ENCODE measurements around the gene TAF11L11. TPM values are rescaled to one million over a fixed set of nuclear protein-coding genes. Genes with fewer than 3 reads are reported as not detected.
"Not testable (repeated sequence)": the region's sequence is repeated elsewhere in the genome, so short reads cannot be mapped to it uniquely, and the experiment has no call there.

TAF11L11 gene
- total RNA-seq, 1 donor from 2014 or later = not detected

DNA sequence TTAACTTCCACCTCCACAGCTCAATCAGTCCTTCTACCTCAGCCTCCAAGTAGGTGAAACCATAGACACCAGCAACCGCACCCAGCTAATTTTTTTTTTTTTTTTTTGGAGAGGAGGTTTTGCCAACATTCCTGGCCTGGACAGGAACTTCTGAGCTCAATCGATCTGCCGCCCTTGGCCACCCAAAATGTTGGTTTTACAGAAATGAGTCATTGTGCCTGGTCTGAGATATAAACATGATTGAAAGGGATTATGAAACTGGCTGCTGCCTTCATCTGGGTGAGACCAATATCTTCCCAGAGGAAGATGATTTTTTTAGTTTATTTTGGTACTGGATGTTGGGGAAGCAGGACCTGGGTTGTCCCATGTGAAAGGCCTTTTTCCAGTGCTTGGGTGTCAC is 15.4 kb downstream of the TAF11L11 start:
- no peaks in the 10 kb centered on the region for H3K27me3 ChIP-seq (ENCODE audit: low read depth)
- H3K36me3 ChIP-seq = no peaks in the 10 kb centered on the region
- H3K9me3 ChIP-seq = no peaks in the 10 kb centered on the region
- no peak overlapping the region for H3K27ac ChIP-seq
- TF ChIP-seq, protein P1, sequence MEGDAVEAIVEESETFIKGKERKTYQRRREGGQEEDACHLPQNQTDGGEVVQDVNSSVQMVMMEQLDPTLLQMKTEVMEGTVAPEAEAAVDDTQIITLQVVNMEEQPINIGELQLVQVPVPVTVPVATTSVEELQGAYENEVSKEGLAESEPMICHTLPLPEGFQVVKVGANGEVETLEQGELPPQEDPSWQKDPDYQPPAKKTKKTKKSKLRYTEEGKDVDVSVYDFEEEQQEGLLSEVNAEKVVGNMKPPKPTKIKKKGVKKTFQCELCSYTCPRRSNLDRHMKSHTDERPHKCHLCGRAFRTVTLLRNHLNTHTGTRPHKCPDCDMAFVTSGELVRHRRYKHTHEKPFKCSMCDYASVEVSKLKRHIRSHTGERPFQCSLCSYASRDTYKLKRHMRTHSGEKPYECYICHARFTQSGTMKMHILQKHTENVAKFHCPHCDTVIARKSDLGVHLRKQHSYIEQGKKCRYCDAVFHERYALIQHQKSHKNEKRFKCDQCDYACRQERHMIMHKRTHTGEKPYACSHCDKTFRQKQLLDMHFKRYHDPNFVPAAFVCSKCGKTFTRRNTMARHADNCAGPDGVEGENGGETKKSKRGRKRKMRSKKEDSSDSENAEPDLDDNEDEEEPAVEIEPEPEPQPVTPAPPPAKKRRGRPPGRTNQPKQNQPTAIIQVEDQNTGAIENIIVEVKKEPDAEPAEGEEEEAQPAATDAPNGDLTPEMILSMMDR (IDR thresholded peaks at IDR 0.05) = no peak
- ATAC-seq = no peak
- intact Hi-C loops (cut with DNase I) = no loop called here
- DNase-seq = no peak
- no peak overlapping the region for H3K4me3 ChIP-seq
- H3K4me1 ChIP-seq = no peaks in the 10 kb centered on the region

GRCh38 chr5:17620627-17621026 is 16.6 kb downstream of the TAF11L11 start:
- Histone ChIP-seq H3K4me3 (no peak overlapping the region), H3K4me1 (no peaks in the 10 kb centered on the region), H3K27me3 (ENCODE audit: low read depth) (no peaks in the 10 kb centered on the region), H3K36me3 (no peaks in the 10 kb centered on the region), H3K27ac (no peak overlapping the region), H3K9me3 (no peaks in the 10 kb centered on the region)
- DNase-seq = no peak
- intact Hi-C loops (cut with DNase I) = no loop called here
- TF ChIP-seq, protein P1 (IDR thresholded peaks at IDR 0.05) = no peak
- ATAC-seq = no peak

- DNase-seq (no peak), ATAC-seq (no peak)
- H3K4me3 ChIP-seq = no peak overlapping the region
- no peaks in the 10 kb centered on the region for H3K36me3 ChIP-seq
- no peak overlapping the region for H3K27ac ChIP-seq
- TF ChIP-seq, protein P1 (IDR thresholded peaks at IDR 0.05) = no peak
- no peaks in the 10 kb centered on the region for H3K9me3 ChIP-seq
- no peaks in the 10 kb centered on the region for H3K4me1 ChIP-seq
- H3K27me3 ChIP-seq (ENCODE audit: low read depth) = no peaks in the 10 kb centered on the region
- intact Hi-C loops (cut with DNase I) = no loop called here
Observed at GRCh38 chr5:17625686-17626085, 21.7 kb downstream of the TAF11L11 start.

DNA sequence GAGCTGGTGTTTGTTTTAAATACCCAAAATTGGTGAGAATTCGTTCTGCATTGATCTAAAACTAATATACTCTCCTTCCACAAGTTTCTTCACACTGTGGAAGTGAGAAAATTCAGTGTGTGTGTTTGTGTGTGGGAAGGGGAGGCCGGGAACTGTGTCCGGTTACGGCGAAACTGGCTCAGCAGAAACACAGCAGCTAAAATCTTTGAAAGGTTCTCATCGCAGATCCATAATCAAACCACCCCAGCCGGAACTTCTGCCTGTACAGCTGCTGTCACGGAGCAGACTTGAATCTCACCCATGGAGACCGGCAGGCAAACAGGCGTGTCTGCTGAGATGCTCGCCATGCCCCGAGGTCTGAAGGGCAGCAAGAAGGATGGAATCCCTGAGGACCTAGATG is 27.8 kb downstream of the TAF11L11 start, which contains the start of gene TAF11L13:
TAF11L13 (plus strand) TSS at position 301 of the 400 bp plus-strand sequence.
- H3K27ac ChIP-seq; DNase-seq; H3K4me1 ChIP-seq; H3K4me3 ChIP-seq; ATAC-seq; H3K9me3 ChIP-seq; intact Hi-C loops (cut with DNase I); H3K36me3 ChIP-seq; H3K27me3 ChIP-seq (ENCODE audit: low read depth): not testable (repeated sequence)

DNA sequence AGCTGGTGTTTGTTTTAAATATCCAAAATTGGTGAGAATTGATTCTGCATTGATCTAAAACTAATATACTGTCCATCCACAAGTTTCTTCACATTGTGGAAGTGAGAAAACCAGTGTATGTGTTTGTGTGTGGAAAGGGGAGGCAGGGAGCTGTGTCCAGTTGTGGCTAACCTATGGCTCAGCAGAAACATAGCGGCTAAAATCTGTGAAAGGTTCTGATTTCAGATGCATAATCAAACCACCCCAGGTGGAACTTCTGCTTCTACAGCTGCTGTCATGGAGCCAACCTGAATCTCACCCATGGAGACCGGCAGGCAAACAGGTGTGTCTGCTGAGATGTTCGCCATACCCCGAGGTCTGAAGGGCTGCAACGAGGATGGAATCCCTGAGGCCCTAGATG is 30.2 kb downstream of the TAF11L11 start, which contains the start of gene TAF11L14:
TAF11L14 (plus strand) TSS at position 301 of the 400 bp plus-strand sequence.
- intact Hi-C loops (cut with DNase I) = no loop called here
- ATAC-seq = no peak
- no peak for DNase-seq

GRCh38 chr5:17649232-17649631 is 45.2 kb downstream of the TAF11L11 start:
- H3K4me1 ChIP-seq; H3K9me3 ChIP-seq; H3K4me3 ChIP-seq; DNase-seq; H3K36me3 ChIP-seq; H3K27ac ChIP-seq; intact Hi-C loops (cut with DNase I); H3K27me3 ChIP-seq (ENCODE audit: low read depth); ATAC-seq: not testable (repeated sequence)

More for the DNA sequence above, 30.2 kb downstream of the TAF11L11 start, which contains the start of gene TAF11L14:
- Histone ChIP-seq H3K27me3 (ENCODE audit: low read depth) (no peaks in the 10 kb centered on the region), H3K27ac (no peak within 1 kb of the TSS), H3K4me3 (no peak within 1 kb of the TSS), H3K4me1 (no peaks in the 10 kb centered on the region), H3K9me3 (no peaks in the 10 kb centered on the region), H3K36me3 (no peaks in the 10 kb centered on the region)
- TF ChIP-seq, protein P1 (IDR thresholded peaks at IDR 0.05) = no peak

DNA sequence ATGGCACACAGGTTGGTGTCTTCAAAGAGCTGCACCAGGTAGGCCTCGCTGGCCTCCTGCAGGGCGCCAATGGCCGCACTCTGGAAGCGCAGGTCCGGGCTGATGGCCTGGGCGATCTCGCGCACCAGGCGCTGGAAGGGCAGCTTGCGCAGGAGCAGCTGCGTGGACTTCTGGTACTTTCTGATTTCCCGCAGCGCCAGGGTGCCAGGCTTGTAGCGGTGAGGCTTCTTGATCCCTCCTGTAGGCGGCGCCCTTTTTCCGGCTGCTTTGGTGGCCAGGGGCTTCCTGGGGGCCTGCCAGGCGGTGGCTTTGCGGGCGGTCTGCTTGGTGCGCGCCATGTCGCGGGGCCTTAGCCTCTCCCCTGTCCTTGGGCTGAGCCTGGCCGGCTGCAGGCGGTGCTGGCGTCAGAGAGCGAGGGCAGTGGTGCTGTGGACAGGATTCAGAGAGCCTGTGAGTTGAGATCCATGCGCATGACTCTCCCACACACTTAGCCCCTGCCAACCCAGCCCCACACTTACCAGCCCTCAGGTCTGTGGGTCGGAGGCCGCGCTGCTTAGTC is 51.3 kb downstream of the TAF11L11 start:
- DNase-seq; H3K27ac ChIP-seq; H3K4me3 ChIP-seq; H3K36me3 ChIP-seq; H3K9me3 ChIP-seq; ATAC-seq; H3K27me3 ChIP-seq (ENCODE audit: low read depth); intact Hi-C loops (cut with DNase I); H3K4me1 ChIP-seq: not testable (repeated sequence)

Other genes with a start within 250 kb of the TAF11L11 start
- gene TAF11L2, start 106.0 kb upstream of the TAF11L11 start, total RNA-seq = not detected
- gene TAF11L3, start 85.8 kb upstream of the TAF11L11 start, total RNA-seq = not detected
- gene TAF11L4, start 82.4 kb upstream of the TAF11L11 start, total RNA-seq = not detected
- not detected for gene TAF11L5, start 78.9 kb upstream of the TAF11L11 start, total RNA-seq
- not detected for gene TAF11L6, start 75.5 kb upstream of the TAF11L11 start, total RNA-seq
- gene TAF11L7, start 18.4 kb upstream of the TAF11L11 start, total RNA-seq = not detected
- not detected for gene TAF11L8, start 13.2 kb upstream of the TAF11L11 start, total RNA-seq
- gene TAF11L9, start 9.8 kb upstream of the TAF11L11 start, total RNA-seq = not detected
- not detected for gene TAF11L10, start 6.4 kb upstream of the TAF11L11 start, total RNA-seq
- gene TAF11L12, start 6.2 kb downstream of the TAF11L11 start, total RNA-seq = not detected
- not detected for gene TAF11L13, start 27.9 kb downstream of the TAF11L11 start, total RNA-seq
- not detected for gene TAF11L14, start 30.3 kb downstream of the TAF11L11 start, total RNA-seq